Activated B cell treated with CpG ODN at 0.5 μM for 24 hours (primary cell): Measurements from ENCODE around the gene NLRX1. TPM values are rescaled to one million over a fixed set of nuclear protein-coding genes. Genes with fewer than 3 reads are reported as not detected.

Source experiments
- ATAC-seq: fragments of 200-7000 bp; cut with Tn5 transposase; one replicate; pipeline ENCODE4 v1.10.0; 2021; ENCODE audit warnings: low read depth, mild to moderate bottlenecking, moderate library complexity
- CTCF ChIA-PET: fragments of 350-600 bp; sonication (Branson Sonifier 250); formaldehyde crosslinking; loops from one replicate; lab custom pipeline; 2021; ENCODE audit warnings: antibody characterized with exemption; lab: Charles Lee
- POLR2A ChIA-PET: fragments of 350-600 bp; sonication (Branson Sonifier 250); formaldehyde crosslinking; loops from one replicate; lab custom pipeline; 2021; ENCODE audit warnings: antibody characterized with exemption; lab: Charles Lee
- DNase-seq: peaks from one replicate; pipeline ENCODE4 v3.0.0; 2022
- H3K27ac Mint-ChIP-seq: one replicate; pipeline ENCODE4 v1.8.0; 2020; ENCODE audit warnings: mixed read lengths
- H3K27me3 Mint-ChIP-seq: one replicate; pipeline ENCODE4 v1.8.0; 2021; ENCODE audit warnings: mixed read lengths
- H3K36me3 Mint-ChIP-seq: one replicate; pipeline ENCODE4 v1.8.0; 2021; ENCODE audit warnings: low read depth, mixed read lengths
- H3K4me1 Mint-ChIP-seq: one replicate; pipeline ENCODE4 v1.8.0; 2021; ENCODE audit warnings: mixed read lengths
- H3K4me3 Mint-ChIP-seq: one replicate; pipeline ENCODE4 v1.8.0; 2020; ENCODE audit warnings: mild to moderate bottlenecking, mixed read lengths
- H3K9me3 Mint-ChIP-seq: one replicate; pipeline ENCODE4 v1.8.0; 2020; ENCODE audit warnings: mixed read lengths
- intact Hi-C: fragments of 100-400 bp; cut with micrococcal nuclease; formaldehyde crosslinking; loops from one replicate; pipeline ENCODE4 v1.15.1; 2024
- total RNA-seq: library from RNA; stranded (reverse); gene quantifications from 2 replicates; pipeline ENCODE4 v1.2.3, GENCODE V29; 2022
- TF ChIP-seq, protein P1 (sequence below): fragments of 200-600 bp; IDR thresholded peaks from one replicate; pipeline ENCODE4 v1.8.0; 2022; ENCODE audit warnings: antibody characterized with exemption, mild to moderate bottlenecking

NLRX1 gene
- total RNA-seq, 1 donor from 2014 or later, result 9.8 TPM

DNA sequence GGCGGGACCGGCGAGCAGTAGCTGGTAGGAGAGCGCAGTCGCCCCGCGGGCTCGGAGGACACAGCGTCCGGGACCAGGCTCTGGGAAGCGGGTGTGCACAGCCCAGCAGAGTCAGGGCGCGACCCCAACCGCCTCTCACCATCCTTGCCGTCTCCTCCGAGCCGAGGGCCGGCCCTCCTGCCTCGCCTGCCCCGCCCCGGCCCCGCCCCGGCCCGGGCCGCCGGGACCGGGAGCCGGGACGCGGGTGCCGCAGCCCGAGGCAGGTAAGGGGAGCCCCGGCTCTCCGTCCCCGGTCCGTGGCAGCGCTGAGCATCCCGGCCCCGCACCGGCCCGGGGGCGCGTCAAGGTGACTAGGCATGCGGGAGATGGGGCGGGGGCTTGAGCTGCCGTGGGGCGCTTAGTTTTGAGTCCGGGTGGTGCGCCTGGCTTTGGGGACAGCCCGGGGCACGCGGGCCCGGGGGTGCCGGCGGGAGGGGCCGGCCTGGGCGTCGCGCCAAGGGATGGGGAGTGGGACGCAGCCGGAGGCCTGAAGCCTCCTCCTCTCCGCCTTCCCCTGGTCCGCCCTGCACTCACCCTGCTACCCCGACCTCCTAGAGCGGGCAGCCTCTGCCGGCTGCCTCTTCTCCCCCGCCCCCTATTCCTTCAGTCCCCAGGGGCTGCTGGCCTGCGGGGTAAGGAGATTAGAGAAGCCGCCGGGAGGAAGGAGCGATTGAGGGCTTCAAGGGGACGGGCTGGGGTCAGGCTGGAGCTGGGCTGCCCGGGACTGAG, 19.3 kb upstream of the NLRX1 start, which contains the start of gene ABCG4:
ABCG4 (plus strand) TSS at position 35 of the 768 bp plus-strand sequence. CDS start 914 bp downstream, outside the sequence.
- ATAC-seq (peak; percentile 49), DNase-seq (peak; percentile 27)
- Mint-ChIP-seq H3K4me1 (peaks cover 12% of the 10 kb centered on the region), H3K4me3 (peak within 1 kb of the TSS; percentile 74), H3K9me3 (no peaks in the 10 kb centered on the region), H3K27ac (no peak within 1 kb of the TSS), H3K36me3 (no peaks in the 10 kb centered on the region), H3K27me3 (peaks cover 57% of the 10 kb centered on the region)
- ChIA-PET CTCF (interaction anchor here (1.2 kb wide), 1 partner anchor 173 kb away, joined by 3 read pairs; no protein-coding TSS in a partner anchor), POLR2A (interaction anchor here (1.6 to 4.3 kb wide), 2 partner anchors 20 to 55 kb away, joined by 5 to 13 read pairs; partner anchors contain the start of gene NLRX1)
- TF ChIP-seq, protein P1, sequence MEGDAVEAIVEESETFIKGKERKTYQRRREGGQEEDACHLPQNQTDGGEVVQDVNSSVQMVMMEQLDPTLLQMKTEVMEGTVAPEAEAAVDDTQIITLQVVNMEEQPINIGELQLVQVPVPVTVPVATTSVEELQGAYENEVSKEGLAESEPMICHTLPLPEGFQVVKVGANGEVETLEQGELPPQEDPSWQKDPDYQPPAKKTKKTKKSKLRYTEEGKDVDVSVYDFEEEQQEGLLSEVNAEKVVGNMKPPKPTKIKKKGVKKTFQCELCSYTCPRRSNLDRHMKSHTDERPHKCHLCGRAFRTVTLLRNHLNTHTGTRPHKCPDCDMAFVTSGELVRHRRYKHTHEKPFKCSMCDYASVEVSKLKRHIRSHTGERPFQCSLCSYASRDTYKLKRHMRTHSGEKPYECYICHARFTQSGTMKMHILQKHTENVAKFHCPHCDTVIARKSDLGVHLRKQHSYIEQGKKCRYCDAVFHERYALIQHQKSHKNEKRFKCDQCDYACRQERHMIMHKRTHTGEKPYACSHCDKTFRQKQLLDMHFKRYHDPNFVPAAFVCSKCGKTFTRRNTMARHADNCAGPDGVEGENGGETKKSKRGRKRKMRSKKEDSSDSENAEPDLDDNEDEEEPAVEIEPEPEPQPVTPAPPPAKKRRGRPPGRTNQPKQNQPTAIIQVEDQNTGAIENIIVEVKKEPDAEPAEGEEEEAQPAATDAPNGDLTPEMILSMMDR, result no peak
- intact Hi-C loops, result loop anchor here (5.0 kb wide), 1 partner anchor 133 kb away; no protein-coding TSS in a partner anchor

DNA sequence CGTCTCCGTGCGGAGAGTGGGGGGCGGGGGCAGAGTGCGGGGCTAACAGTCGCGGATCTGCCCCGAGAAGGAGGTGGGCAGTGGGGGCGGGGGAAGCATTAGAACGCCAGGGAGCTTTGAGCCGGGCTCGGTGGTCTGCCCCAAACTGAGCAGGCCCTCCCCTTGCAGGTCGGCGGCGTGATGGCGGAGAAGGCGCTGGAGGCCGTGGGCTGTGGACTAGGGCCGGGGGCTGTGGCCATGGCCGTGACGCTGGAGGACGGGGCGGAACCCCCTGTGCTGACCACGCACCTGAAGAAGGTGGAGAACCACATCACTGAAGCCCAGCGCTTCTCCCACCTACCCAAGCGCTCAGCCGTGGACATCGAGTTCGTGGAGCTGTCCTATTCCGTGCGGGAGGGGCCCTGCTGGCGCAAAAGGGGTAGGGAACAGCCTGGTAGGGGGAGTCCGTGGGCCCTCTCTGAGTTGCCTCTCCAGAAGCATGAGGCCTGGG, 18.7 kb upstream of the NLRX1 start:
- Mint-ChIP-seq H3K27me3 (peaks cover 57% of the 10 kb centered on the region), H3K9me3 (no peaks in the 10 kb centered on the region), H3K4me1 (peaks cover 12% of the 10 kb centered on the region), H3K27ac (no peak overlapping the region), H3K36me3 (no peaks in the 10 kb centered on the region), H3K4me3 (peak overlapping the region; percentile 60)
- intact Hi-C loops, result loop anchor here (5.0 kb wide), 1 partner anchor 132 kb away; no protein-coding TSS in a partner anchor
- CTCF ChIA-PET, result interaction anchor here (1.2 kb wide), 1 partner anchor 172 kb away, joined by 3 read pairs; no protein-coding TSS in a partner anchor
- POLR2A ChIA-PET, result interaction anchor here (1.6 to 4.3 kb wide), 2 partner anchors 19 to 55 kb away, joined by 5 to 13 read pairs; partner anchors contain the start of gene NLRX1
- no peak for ATAC-seq
- no peak for DNase-seq
- TF ChIP-seq, protein P1, result no peak

GRCh38 chr11:119152043-119152442, 16.5 kb upstream of the NLRX1 start:
- ATAC-seq, result no peak
- no peak overlapping the region for H3K4me3 Mint-ChIP-seq
- peaks cover 53% of the 10 kb centered on the region for H3K27me3 Mint-ChIP-seq
- no peaks in the 10 kb centered on the region for H3K36me3 Mint-ChIP-seq
- CTCF ChIA-PET, result no interaction called here
- intact Hi-C loops, result no loop called here
- TF ChIP-seq, protein P1, result no peak
- POLR2A ChIA-PET, result no interaction called here
- H3K27ac Mint-ChIP-seq, result no peak overlapping the region
- no peaks in the 10 kb centered on the region for H3K9me3 Mint-ChIP-seq
- DNase-seq, result no peak
- peaks cover 12% of the 10 kb centered on the region for H3K4me1 Mint-ChIP-seq

- CTCF ChIA-PET, result no interaction called here
- Mint-ChIP-seq H3K4me1 (peaks cover 11% of the 10 kb centered on the region), H3K36me3 (no peaks in the 10 kb centered on the region), H3K4me3 (no peak overlapping the region), H3K27ac (no peak overlapping the region), H3K9me3 (no peaks in the 10 kb centered on the region), H3K27me3 (peaks cover 48% of the 10 kb centered on the region)
- POLR2A ChIA-PET, result interaction anchor here (0.6 kb wide), 1 partner anchor 44 kb away, joined by 5 read pairs; no protein-coding TSS in a partner anchor
- intact Hi-C loops, result no loop called here
- no peak for DNase-seq
- TF ChIP-seq, protein P1, result no peak
- no peak for ATAC-seq
Observed at GRCh38 chr11:119152604-119153003, 15.9 kb upstream of the NLRX1 start.
